Measurements from ENCODE around the gene EMILIN1. TPM values are rescaled to one million over a fixed set of nuclear protein-coding genes. Genes with fewer than 3 reads are reported as not detected.

EMILIN1 gene
- total and polyA plus RNA-seq, 2 donors (not counting 3 experiments of a cell fraction or from before 2014, with no cell fraction given) = 11.7 to 16.6 TPM

- H3K4me2 ChIP-seq (ENCODE audit: insufficient read depth, low read length) = no peak overlapping the region
- BruUV-seq (replicated peaks) = no TSS peak
- no peak overlapping the region for H3K27ac ChIP-seq (ENCODE audit: insufficient read depth, low read depth, low read length)
- intact Hi-C loops (cut with micrococcal nuclease) = no loop called here
- no peaks in the 10 kb centered on the region for H4K20me1 ChIP-seq (replicated peaks; ENCODE audit: control insufficient read depth, extremely low read depth, insufficient read depth, low read length)
- TF ChIP-seq CTCF (IDR thresholded peaks at IDR 0.05; ENCODE audit: extremely low read depth in 1 of 2, insufficient read depth in 1 of 2, low read depth in 1 of 2, low read length in 2 of 2) (no peak), MYC (IDR thresholded peaks at IDR 0.05; ENCODE audit: low read depth, low read length) (no peak), POLR2AphosphoS5 (IDR thresholded peaks at IDR 0.05; ENCODE audit: insufficient read depth, low read depth, low read length) (no peak), FOS (IDR thresholded peaks at IDR 0.05; ENCODE audit: borderline replicate concordance, insufficient read depth, low read length) (no peak), POLR2A (IDR thresholded peaks at IDR 0.05; ENCODE audit: low read depth, low read length) (no peak), JUN (IDR thresholded peaks at IDR 0.05; ENCODE audit: borderline replicate concordance, insufficient read depth, insufficient read length, low read depth) (no peak), GATA2 (IDR thresholded peaks at IDR 0.05; ENCODE audit: insufficient read depth, insufficient read length, low read depth, low read length) (no peak)
- no peaks in the 10 kb centered on the region for H3K9me3 ChIP-seq (replicated peaks; ENCODE audit: control insufficient read depth, insufficient read depth, low read length)
- FAIRE-seq = no peak
- no peak overlapping the region for H3K9ac ChIP-seq (replicated peaks; ENCODE audit: extremely low read depth, insufficient read depth, low read length)
- no peaks in the 10 kb centered on the region for H3K27me3 ChIP-seq (ENCODE audit: control insufficient read depth in 2 of 2, insufficient read depth in 2 of 2, low read length in 2 of 2)
- POLR2A ChIA-PET = no interaction called here
- no peak overlapping the region for H2AFZ ChIP-seq (ENCODE audit: low read depth, low read length)
- H3K4me1 ChIP-seq (ENCODE audit: control insufficient read depth, extremely low read depth, insufficient read depth, low read length) = peaks cover under 1% of the 10 kb centered on the region
- DNase-seq (ENCODE audit: low read depth, low spot score) = no peak
- H3K9me1 ChIP-seq (replicated peaks; ENCODE audit: control insufficient read depth, extremely low read depth, insufficient read depth, low read length) = no peaks in the 10 kb centered on the region
- dilution Hi-C loops (cut with MboI; ENCODE audit: extremely low pct_ligation_motif_present, low sequenced_read_pairs) = no loop called here
- H3K4me3 ChIP-seq (replicated peaks in 1 of 3; ENCODE audit: insufficient read depth in 1 of 3, low read depth in 1 of 3, low read length in 3 of 3) = no peak overlapping the region
- no peaks in the 10 kb centered on the region for H3K79me2 ChIP-seq (ENCODE audit: control insufficient read depth, insufficient read depth, low read length)
- H3K36me3 ChIP-seq (ENCODE audit: control insufficient read depth in 2 of 2, extremely low read depth in 1 of 2, insufficient read depth in 2 of 2, low read length in 2 of 2) = no peaks in the 10 kb centered on the region
- CTCF ChIA-PET = interaction anchor here (1.1 to 1.7 kb wide), 3 partner anchors 8 to 246 kb away, joined by 3 to 5 read pairs (median 3); no protein-coding TSS in a partner anchor
Observed at GRCh38 chr2:27091746-27092695, 13.6 kb downstream of the EMILIN1 start.

All from endothelial cell of umbilical vein (primary cell).